Measurements from ENCODE around the gene FAM98C.
A peak's percentile ranks its signal among the peaks of the same experiment; 100 is the strongest.

The FAM98C gene

DNA sequence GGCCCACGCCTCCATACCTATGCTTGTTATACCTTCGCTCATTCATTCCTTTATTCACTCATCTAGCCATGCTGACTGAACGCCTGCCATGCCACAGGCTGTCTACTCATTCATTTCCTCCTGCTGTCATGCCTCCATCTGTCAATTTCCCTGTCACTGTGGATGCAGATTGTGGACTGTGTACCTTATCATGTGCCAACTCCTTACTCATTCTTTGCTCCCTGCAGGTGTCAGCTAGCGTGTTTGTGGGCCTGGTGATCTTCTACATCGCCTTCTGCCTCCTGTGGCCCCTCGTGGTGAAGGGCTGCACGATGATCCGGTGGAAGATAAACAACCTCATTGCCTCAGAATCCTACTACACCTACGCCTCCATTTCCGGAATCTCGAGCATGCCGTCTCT is 32.6 kb upstream of the FAM98C start:
- Mint-ChIP-seq H3K36me3 (ENCODE audit: insufficient read depth) (peaks cover 10% of the 10 kb centered on the region), H3K27me3 (peaks cover 5 to 36% of the 10 kb centered on the region in 2 donors), H3K27ac (no peak overlapping the region), H3K4me3 (no peak overlapping the region), H3K9me3 (no peaks in the 10 kb centered on the region), H3K4me1 (ENCODE audit: low read depth in 2 of 2) (peaks cover 9 to 13% of the 10 kb centered on the region in 2 donors)
- DNase-seq, result no peak
- no peak for ATAC-seq (replicated peaks)

DNA sequence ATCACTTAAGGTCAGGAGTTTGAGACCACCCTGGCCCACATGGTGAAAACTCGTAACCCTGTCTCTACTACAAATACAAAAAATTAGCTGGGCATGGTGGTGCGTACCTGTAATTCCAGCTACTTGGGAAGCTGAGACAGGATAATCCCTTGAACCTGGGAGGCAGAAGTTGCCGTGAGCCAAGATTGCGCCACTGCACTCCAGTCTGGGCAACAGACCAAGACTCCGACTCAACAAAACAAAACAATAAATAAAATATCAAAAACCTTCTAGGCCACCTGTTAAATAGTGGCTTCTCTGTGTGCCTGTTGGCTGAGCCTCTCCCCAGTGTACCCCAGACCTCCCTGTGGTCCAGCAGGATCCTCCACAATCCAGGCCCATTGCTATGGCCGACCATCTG is 31.8 kb upstream of the FAM98C start:
- no peak for ATAC-seq (replicated peaks)
- no peak overlapping the region for H3K4me3 Mint-ChIP-seq
- H3K36me3 Mint-ChIP-seq (ENCODE audit: insufficient read depth), result peaks cover 13% of the 10 kb centered on the region
- no peak overlapping the region for H3K27ac Mint-ChIP-seq
- H3K27me3 Mint-ChIP-seq, result peaks cover 5 to 34% of the 10 kb centered on the region in 2 donors
- no peaks in the 10 kb centered on the region for H3K9me3 Mint-ChIP-seq
- no peak for DNase-seq
- H3K4me1 Mint-ChIP-seq (ENCODE audit: low read depth in 2 of 2), result peaks cover 16 to 21% of the 10 kb centered on the region in 2 donors

DNA sequence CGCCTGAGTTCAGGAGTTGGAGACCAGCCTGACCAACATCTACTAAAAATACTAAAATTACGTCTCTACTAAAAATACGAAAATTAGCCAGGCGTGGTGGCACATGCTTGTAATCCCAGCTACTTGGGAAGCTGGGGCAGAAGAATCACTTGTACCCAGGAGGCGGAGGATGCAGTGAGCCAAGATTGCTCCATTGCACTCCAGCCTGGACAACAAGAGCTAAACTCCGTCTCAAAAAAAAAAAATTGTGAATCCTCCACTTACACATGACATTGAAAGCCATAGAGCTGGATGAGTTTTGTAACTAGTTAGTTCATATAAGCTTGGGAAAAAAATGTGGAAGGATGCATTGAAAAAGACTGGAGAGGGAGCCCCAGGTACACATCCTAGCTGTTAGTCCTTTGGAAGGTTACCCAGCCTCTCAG is 29.0 kb upstream of the FAM98C start:
- ATAC-seq (replicated peaks) (no peak), DNase-seq (no peak)
- Mint-ChIP-seq H3K36me3 (ENCODE audit: insufficient read depth) (peaks cover 33% of the 10 kb centered on the region), H3K27me3 (peaks cover 5 to 13% of the 10 kb centered on the region in 2 donors), H3K27ac (peak overlapping the region; percentile 98 to 99), H3K4me3 (peak overlapping the region; percentile 98 to 100), H3K9me3 (no peaks in the 10 kb centered on the region), H3K4me1 (ENCODE audit: low read depth in 2 of 2) (peaks cover 24 to 27% of the 10 kb centered on the region in 2 donors)

DNA sequence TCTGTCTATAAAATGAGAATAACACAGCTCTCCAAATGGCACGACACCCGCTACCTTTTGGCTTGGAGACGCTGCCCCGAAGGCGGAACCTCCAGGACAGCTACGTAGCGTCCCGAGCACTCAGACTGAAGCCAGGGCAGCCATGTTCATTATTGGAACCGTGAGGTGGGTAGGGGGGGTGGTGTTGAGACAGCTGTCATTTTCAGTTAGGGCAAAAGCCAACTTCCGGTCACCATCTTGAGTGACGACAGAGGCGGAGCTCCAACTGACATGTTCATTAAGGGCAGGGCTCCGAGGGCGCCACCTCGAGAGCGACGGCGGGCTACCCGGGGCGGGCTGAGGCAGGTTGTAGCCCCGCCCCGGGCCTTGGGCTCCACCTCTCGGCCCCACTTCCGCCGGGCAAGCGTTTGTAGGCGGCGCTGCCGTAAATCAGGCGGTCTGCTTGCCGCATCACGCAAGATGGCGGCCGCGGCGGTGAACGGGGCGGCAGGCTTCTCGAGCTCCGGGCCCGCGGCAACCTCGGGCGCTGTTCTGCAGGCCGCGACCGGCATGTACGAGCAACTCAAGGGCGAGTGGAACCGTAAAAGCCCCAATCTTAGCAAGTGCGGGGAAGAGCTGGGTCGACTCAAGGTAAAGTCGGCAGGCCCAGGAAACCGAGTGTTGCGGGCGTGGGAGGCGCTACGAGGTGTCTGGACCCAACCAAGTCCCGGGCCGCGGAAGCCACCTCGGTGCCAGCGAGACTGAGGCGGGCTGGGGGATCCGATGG is 28.4 kb upstream of the FAM98C start, which contains the start of gene PSMD8:
PSMD8 (plus strand) TSS at position 240 of the 766 bp plus-strand sequence; CDS start at position 271, 31 bp downstream.
- H3K36me3 Mint-ChIP-seq (ENCODE audit: insufficient read depth), result peaks cover 39% of the 10 kb centered on the region
- H3K27ac Mint-ChIP-seq, result peak within 1 kb of the TSS; percentile 98 to 99
- ATAC-seq (replicated peaks), result peak; percentile 93
- DNase-seq, result peak; percentile 97 to 98 (median 98)
- H3K4me1 Mint-ChIP-seq (ENCODE audit: low read depth in 2 of 2), result peaks cover 25 to 27% of the 10 kb centered on the region in 2 donors
- peaks cover 2 to 13% of the 10 kb centered on the region in 2 donors for H3K27me3 Mint-ChIP-seq
- H3K4me3 Mint-ChIP-seq, result peak within 1 kb of the TSS; percentile 98 to 100
- no peaks in the 10 kb centered on the region for H3K9me3 Mint-ChIP-seq

DNA sequence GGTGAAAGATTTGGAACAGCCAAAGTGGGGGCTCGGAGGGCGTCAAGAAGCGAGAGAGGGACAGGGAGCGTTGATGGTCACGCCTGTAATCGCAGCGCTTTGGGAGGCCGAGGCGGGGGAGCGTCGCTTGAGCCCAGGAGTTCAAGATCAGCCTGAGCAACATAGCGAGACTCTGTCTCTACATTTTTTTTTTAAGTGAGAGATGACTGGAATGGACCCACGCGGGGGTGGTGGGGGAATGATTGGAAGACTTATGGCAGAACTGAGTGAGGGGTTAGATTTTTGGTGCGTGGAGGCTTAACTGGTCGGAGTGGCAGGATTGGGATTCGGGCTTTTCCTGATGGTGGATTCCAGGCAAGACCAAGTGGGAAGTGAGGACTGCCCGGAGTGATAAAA is 27.8 kb upstream of the FAM98C start:
- H3K27me3 Mint-ChIP-seq, result peaks cover 0 to 9% of the 10 kb centered on the region in 2 donors
- peak overlapping the region; percentile 98 to 100 for H3K4me3 Mint-ChIP-seq
- peaks cover 40% of the 10 kb centered on the region for H3K36me3 Mint-ChIP-seq (ENCODE audit: insufficient read depth)
- no peak for DNase-seq
- ATAC-seq (replicated peaks), result no peak
- peak overlapping the region; percentile 98 to 99 for H3K27ac Mint-ChIP-seq
- no peaks in the 10 kb centered on the region for H3K9me3 Mint-ChIP-seq
- H3K4me1 Mint-ChIP-seq (ENCODE audit: low read depth in 2 of 2), result peaks cover 26 to 29% of the 10 kb centered on the region in 2 donors

DNA sequence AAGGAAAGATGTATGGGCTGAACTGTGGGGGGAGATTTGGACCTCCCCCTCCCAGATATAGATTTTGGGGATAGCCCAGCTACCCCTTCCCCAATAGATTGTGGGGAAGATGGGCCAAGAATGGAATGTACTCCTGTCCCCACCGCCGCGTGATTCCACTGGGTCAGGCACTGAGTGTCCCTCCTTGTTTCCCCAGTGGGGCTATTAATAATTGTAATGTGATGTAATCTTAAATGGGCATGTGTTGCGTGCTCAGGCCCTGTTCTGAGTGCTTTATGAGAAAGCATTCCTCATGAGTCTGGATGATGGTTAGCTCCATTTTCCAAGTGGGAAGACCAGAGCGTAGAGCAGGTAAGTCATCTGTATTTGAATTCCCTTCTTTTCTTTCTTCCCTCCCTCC is 27.1 kb upstream of the FAM98C start:
- Mint-ChIP-seq H3K27me3 (peaks cover 0 to 2% of the 10 kb centered on the region in 2 donors), H3K36me3 (ENCODE audit: insufficient read depth) (peaks cover 46% of the 10 kb centered on the region), H3K4me1 (ENCODE audit: low read depth in 2 of 2) (peaks cover 28 to 31% of the 10 kb centered on the region in 2 donors), H3K4me3 (peak overlapping the region; percentile 98 to 100), H3K27ac (peak overlapping the region; percentile 98 to 99), H3K9me3 (no peaks in the 10 kb centered on the region)
- ATAC-seq (replicated peaks) (no peak), DNase-seq (no peak)

DNA sequence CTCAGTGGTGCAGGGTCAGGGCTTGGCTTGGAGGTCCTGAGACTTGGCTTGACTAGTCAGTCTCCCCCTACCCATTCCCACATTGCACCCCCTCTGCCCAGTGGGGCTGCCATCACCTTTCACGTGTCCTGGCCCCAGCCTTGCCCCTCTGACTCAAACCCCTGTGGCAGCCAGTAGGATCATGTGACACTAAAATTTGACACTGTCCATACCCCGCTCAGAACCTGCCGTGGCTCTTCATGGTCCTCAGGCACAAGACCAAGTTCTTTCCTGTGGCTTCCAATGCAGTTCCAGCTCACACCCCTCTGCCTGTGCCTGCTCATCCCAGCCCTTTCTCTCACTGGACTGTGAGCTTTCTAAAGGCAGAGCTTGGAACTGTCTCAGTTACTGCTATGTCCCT is 26.3 kb upstream of the FAM98C start:
- Mint-ChIP-seq H3K27ac (peak overlapping the region in 1 of 2 donors; percentile 81), H3K27me3 (no peaks in the 10 kb centered on the region)

DNA sequence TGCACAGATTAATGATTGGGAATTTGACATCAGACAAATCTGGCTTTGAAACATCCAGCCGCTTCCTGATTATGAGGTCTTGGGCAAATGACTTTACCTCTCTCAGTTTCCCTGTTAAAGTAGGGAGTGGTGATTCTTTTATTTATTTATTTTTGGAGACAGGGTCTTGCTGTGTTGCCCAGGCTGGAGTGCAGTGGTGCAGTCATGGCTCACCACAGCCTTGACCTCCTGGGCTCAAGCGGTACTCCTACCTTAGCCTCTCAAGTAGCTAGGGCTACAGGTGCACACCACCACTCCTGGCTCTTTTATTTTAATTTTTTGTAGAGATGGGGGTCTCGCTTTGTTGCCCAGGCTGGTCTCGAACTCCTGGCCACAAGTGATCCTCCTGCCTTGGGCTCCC is 25.8 kb upstream of the FAM98C start:
- H3K27me3 Mint-ChIP-seq, result no peaks in the 10 kb centered on the region
- DNase-seq, result no peak
- peak overlapping the region; percentile 98 to 100 for H3K4me3 Mint-ChIP-seq
- no peaks in the 10 kb centered on the region for H3K9me3 Mint-ChIP-seq
- H3K4me1 Mint-ChIP-seq (ENCODE audit: low read depth in 2 of 2), result peaks cover 28 to 31% of the 10 kb centered on the region in 2 donors
- peaks cover 58% of the 10 kb centered on the region for H3K36me3 Mint-ChIP-seq (ENCODE audit: insufficient read depth)
- ATAC-seq (replicated peaks), result no peak
- peak overlapping the region in 1 of 2 donors; percentile 81 for H3K27ac Mint-ChIP-seq

More for the DNA sequence above, 26.3 kb upstream of the FAM98C start:
- H3K4me3 Mint-ChIP-seq, result peak overlapping the region; percentile 98 to 100
- no peaks in the 10 kb centered on the region for H3K9me3 Mint-ChIP-seq
- peaks cover 28 to 31% of the 10 kb centered on the region in 2 donors for H3K4me1 Mint-ChIP-seq (ENCODE audit: low read depth in 2 of 2)
- ATAC-seq (replicated peaks) (no peak), DNase-seq (no peak)
- H3K36me3 Mint-ChIP-seq (ENCODE audit: insufficient read depth), result peaks cover 53% of the 10 kb centered on the region

DNA sequence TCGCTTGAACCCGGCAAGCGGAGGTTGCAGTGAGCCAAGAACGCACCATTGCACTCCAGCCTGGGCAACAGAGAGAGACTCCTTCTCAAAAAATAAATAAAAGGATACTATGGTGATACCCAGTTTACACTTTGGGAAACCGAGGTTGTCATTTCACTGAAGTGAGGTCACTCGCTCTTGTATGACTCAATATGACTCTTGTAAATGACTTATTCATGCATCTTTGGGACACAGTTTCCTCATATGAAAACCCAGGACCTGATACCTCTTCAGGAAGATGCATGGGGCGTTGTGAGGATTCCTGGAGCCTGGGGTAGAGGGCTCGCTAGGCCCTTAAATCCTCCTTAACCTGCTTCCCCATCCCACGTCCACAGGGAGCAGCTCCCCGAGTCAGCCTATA is 24.0 kb upstream of the FAM98C start:
- Mint-ChIP-seq H3K4me1 (ENCODE audit: low read depth in 2 of 2) (peaks cover 28 to 31% of the 10 kb centered on the region in 2 donors), H3K36me3 (ENCODE audit: insufficient read depth) (peaks cover 74% of the 10 kb centered on the region), H3K4me3 (peak overlapping the region in 1 of 2 donors; percentile 23), H3K9me3 (no peaks in the 10 kb centered on the region), H3K27ac (no peak overlapping the region), H3K27me3 (no peaks in the 10 kb centered on the region)
- DNase-seq (no peak), ATAC-seq (replicated peaks) (no peak)

DNA sequence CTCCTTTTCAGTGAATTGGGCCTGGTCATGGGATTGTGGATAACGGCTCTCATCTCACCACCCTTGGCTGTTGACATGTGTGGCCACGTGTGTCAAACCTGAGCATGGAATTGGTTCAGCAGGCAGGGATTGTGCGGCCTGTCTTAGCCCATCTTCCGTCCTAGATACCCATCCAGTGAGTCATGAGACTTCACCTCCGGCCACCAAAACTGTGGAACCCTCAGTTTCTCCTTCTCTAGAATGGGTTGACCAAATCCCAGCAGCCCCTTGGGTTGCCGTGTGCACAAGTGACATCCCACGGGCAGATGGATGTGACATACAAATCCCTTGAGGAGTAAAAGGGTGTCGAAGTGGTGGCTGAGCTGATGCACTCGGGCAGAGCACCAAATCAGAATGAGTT is 21.8 kb upstream of the FAM98C start:
- H3K4me3 Mint-ChIP-seq, result no peak overlapping the region
- H3K9me3 Mint-ChIP-seq, result no peaks in the 10 kb centered on the region
- H3K27me3 Mint-ChIP-seq, result no peaks in the 10 kb centered on the region
- peaks cover 67% of the 10 kb centered on the region for H3K36me3 Mint-ChIP-seq (ENCODE audit: insufficient read depth)
- ATAC-seq (replicated peaks) (no peak), DNase-seq (no peak)
- peaks cover 10 to 11% of the 10 kb centered on the region in 2 donors for H3K4me1 Mint-ChIP-seq (ENCODE audit: low read depth in 2 of 2)
- no peak overlapping the region for H3K27ac Mint-ChIP-seq

DNA sequence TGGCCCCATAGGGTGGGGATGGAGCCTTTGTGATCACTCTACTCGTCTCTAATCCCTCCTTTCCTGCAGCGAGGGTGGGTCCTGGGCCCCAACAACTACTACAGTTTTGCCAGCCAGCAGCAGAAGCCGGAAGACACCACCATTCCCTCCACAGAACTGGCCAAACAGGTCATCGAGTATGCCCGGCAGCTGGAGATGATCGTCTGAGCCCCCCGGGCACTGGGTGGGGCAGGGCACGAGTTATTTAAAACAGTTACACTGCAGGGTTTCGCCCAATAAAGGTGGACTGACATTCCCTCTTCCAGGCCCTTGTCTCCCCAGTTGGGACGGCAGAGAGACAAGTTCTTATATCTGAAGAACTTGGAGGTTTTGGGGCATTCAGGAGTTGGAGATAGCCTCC is 19.7 kb upstream of the FAM98C start:
- Mint-ChIP-seq H3K27me3 (no peaks in the 10 kb centered on the region), H3K9me3 (no peaks in the 10 kb centered on the region), H3K36me3 (ENCODE audit: insufficient read depth) (peaks cover 65% of the 10 kb centered on the region), H3K27ac (no peak overlapping the region), H3K4me3 (no peak overlapping the region), H3K4me1 (ENCODE audit: low read depth in 2 of 2) (peaks cover 11 to 12% of the 10 kb centered on the region in 2 donors)
- DNase-seq (no peak), ATAC-seq (replicated peaks) (no peak)

DNA sequence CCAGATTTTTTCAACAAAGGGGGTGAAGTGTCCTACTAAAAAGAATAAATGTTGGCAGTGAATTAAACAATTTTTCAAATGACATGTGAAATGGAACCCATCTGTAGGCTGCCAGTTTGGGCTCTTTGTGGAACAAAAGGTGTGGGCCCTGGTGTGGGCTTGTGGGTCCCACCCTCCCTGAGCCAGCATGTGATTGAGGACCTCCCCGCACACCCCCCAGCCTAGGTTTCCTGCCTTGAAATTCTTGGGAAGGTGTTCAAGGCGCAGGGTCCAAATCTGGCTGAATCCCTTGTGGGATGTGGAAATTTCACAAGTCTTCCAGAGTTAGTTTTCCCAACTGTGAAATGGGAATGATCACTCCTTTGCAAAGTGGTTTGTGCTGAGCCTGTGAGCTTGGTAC is 19.1 kb upstream of the FAM98C start:
- Mint-ChIP-seq H3K36me3 (ENCODE audit: insufficient read depth) (peaks cover 60% of the 10 kb centered on the region), H3K4me3 (no peak overlapping the region), H3K4me1 (ENCODE audit: low read depth in 2 of 2) (peaks cover 13% of the 10 kb centered on the region in 2 donors), H3K27ac (no peak overlapping the region), H3K9me3 (no peaks in the 10 kb centered on the region), H3K27me3 (no peaks in the 10 kb centered on the region)
- DNase-seq (no peak), ATAC-seq (replicated peaks) (no peak)

DNA sequence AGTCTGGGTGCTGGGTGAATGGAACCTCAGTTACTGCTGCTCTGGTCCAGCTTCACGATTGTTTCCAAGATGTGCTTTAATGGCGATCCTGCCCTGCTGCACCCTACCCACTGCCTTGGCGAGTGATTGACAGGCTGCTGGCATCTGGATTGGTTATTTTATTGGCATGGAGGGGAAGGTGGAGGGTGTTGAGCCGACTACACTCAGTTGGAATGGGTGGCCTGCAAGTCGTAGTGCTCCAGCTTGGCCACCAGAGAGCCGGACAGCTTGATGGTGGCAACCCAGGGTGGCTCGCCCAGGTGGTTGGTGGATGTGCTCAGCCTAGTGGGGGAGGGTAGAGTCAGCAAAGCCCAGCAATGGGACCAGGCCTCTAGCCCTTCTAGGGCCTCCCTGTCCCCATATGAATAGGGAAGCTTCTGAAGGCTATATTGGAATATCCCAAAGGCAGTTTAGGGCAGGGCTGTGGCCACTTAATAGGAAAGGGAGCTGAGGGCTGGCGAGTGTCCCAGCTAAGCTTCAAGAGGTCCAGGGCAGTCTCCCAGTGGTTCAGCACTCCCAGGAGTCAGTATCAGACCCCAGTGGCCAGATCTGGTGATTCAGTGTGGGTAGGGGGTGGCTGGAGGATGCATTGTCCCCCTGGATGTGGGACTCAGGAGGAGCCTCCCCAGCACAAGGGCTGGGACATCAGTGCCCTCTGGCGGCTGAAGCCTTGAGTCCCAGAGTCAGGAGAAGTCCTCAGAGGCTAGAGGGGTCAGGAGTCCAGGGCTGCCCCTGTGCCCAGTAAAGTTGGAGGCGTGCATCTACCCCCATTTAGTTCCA is 18.5 kb upstream of the FAM98C start:
- Mint-ChIP-seq H3K27ac (peak overlapping the region in 1 of 2 donors; percentile 63), H3K27me3 (no peaks in the 10 kb centered on the region), H3K4me1 (ENCODE audit: low read depth in 2 of 2) (peaks cover 12 to 15% of the 10 kb centered on the region in 2 donors), H3K9me3 (no peaks in the 10 kb centered on the region), H3K36me3 (ENCODE audit: insufficient read depth) (peaks cover 53% of the 10 kb centered on the region), H3K4me3 (peak overlapping the region in 1 of 2 donors; percentile 49)
- no peak for ATAC-seq (replicated peaks)
- no peak for DNase-seq
